H1 (cell line): ENCODE results near the gene DPH6. TPM values are rescaled to one million over a fixed set of nuclear protein-coding genes. Genes with fewer than 3 reads are reported as not detected.

ENCODE experiments used
- CBX5 ChIP-seq: fragments of 300-800, 300-1000 bp; sonication (generic); IDR thresholded peaks from 2 replicates; pipeline ENCODE4 v1.7.1; 2016; ENCODE audit warnings: antibody characterized with exemption, low read length, low read depth
- CHD1 ChIP-seq: IDR thresholded peaks from 2 replicates; pipeline ENCODE4 v1.6.1; 2012; ENCODE audit warnings: low read depth, low read length, improper control_type of control experiment
- KDM4A ChIP-seq: IDR thresholded peaks from one replicate; pipeline ENCODE4 v1.7.1; 2012; ENCODE audit warnings: low read depth, mild to moderate bottlenecking, moderate library complexity, low read length, inconsistent platforms; ENCODE audit not compliant: severe bottlenecking
- RNF2 ChIP-seq: fragments of 200-900, 300-1000 bp; sonication (generic); IDR thresholded peaks from 2 replicates; pipeline ENCODE4 v1.7.1; 2016; ENCODE audit warnings: borderline replicate concordance, low read depth, mild to moderate bottlenecking, antibody characterized with exemption, low read length; ENCODE audit not compliant: poor library complexity, severe bottlenecking; ENCODE audit errors: missing control alignments
- polyA plus RNA-seq, 7 experiments: library from polyadenylated mRNA; depleted of rRNA in 3 of 7; stranded (reverse) in 5 of 7; unstranded in 2 of 7; fragments of >200 nt in 5 of 7; fragments of 200-250 nt in 2 of 7; gene quantifications; 1 replicate in 5 of 7; 2 replicates in 1 of 7; 4 replicates in 1 of 7; pipeline versions ENCODE4 v1.2.1 to v1.2.3, GENCODE V29; 2011 to 2013; ENCODE audit warnings: missing spikeins in 2 of 7, mixed read lengths in 2 of 7
- total RNA-seq: library from RNA; stranded (reverse); fragmentation: NEBNext Ultra II Directional; extraction: Animal tissue kit (Norgen Biotek cat#: 25700); gene quantifications from 2 replicates; pipeline ENCODE4 v1.2.1, GENCODE V29; 2021

DPH6 gene
- total and polyA plus RNA-seq, 2 of the 8 experiments (the other 6 are each of a cell fraction or from before 2014, with no cell fraction given) = 21.6 to 30.5 TPM

- no peak for TF ChIP-seq KDM4A
- TF ChIP-seq CBX5 = no peak
- TF ChIP-seq RNF2 = no peak
- no peak for TF ChIP-seq CHD1
Observed at GRCh38 chr15:35374661-35375060, 171.3 kb downstream of the DPH6 start (continued).
